Measurements from ENCODE around the gene PCDHA6.
"Not testable (repeated sequence)": the region's sequence is repeated elsewhere in the genome, so short reads cannot be mapped to it uniquely, and the experiment has no call there.

The PCDHA6 gene

GRCh38 chr5:140808889-140809291 is 18.9 kb upstream of the PCDHA6 start:
- no peak for DNase-seq (ENCODE audit: low read depth in 3 of 3, low spot score in 1 of 3)

GRCh38 chr5:140821375-140822280 is 6.1 kb upstream of the PCDHA6 start, which contains the start of gene PCDHA5:
Gene PCDHA5, plus strand, starts transcription at chr5:140821613.
- no peak for DNase-seq (ENCODE audit: low read depth in 3 of 3, low spot score in 1 of 3)

GRCh38 chr5:140822281-140822629 is 5.5 kb upstream of the PCDHA6 start:
- DNase-seq (ENCODE audit: low read depth in 3 of 3, low spot score in 1 of 3), result no peak

GRCh38 chr5:140822969-140823368 is 4.8 kb upstream of the PCDHA6 start:
- not testable (repeated sequence) for DNase-seq (ENCODE audit: low read depth in 3 of 3, low spot score in 1 of 3)

- DNase-seq (ENCODE audit: low read depth in 3 of 3, low spot score in 1 of 3), result no peak
Observed at GRCh38 chr5:140823475-140823874, 4.3 kb upstream of the PCDHA6 start.

- DNase-seq (ENCODE audit: low read depth in 3 of 3, low spot score in 1 of 3), result no peak
Observed at GRCh38 chr5:140828362-140828737, 590 bp downstream of the PCDHA6 start.

GRCh38 chr5:140829511-140830501 is 2.0 kb downstream of the PCDHA6 start:
- not testable (repeated sequence) for DNase-seq (ENCODE audit: low read depth in 3 of 3, low spot score in 1 of 3)

- no peak for DNase-seq (ENCODE audit: low read depth in 3 of 3, low spot score in 1 of 3)
Observed at GRCh38 chr5:140833993-140834392, 6.2 kb downstream of the PCDHA6 start, which contains the start of gene PCDHA7. Gene PCDHA7, plus strand, starts transcription at chr5:140834269. Its CDS starts 115 bp downstream, at chr5:140834384.

- DNase-seq (ENCODE audit: low read depth in 3 of 3, low spot score in 1 of 3), result not testable (repeated sequence)
Observed at GRCh38 chr5:140834439-140835008, 6.8 kb downstream of the PCDHA6 start.

- DNase-seq (ENCODE audit: low read depth in 3 of 3, low spot score in 1 of 3), result no peak
Observed at GRCh38 chr5:140835622-140836510, 8.1 kb downstream of the PCDHA6 start.

- no peak for DNase-seq (ENCODE audit: low read depth in 3 of 3, low spot score in 1 of 3)
Observed at GRCh38 chr5:140840978-140841962, 13.5 kb downstream of the PCDHA6 start, which contains the start of gene PCDHA8. Gene PCDHA8, plus strand, starts transcription at chr5:140841187. Its CDS starts 135 bp downstream, at chr5:140841322.

GRCh38 chr5:140842798-140843733 is 15.3 kb downstream of the PCDHA6 start:
- DNase-seq (ENCODE audit: low read depth in 3 of 3, low spot score in 1 of 3), result no peak

- not testable (repeated sequence) for DNase-seq (ENCODE audit: low read depth in 3 of 3, low spot score in 1 of 3)
Observed at GRCh38 chr5:140848139-140849102, 20.7 kb downstream of the PCDHA6 start, which contains the start of gene PCDHA9. Gene PCDHA9, plus strand, starts transcription at chr5:140848382. Its CDS starts 114 bp downstream, at chr5:140848496.

- not testable (repeated sequence) for DNase-seq (ENCODE audit: low read depth in 3 of 3, low spot score in 1 of 3)
Observed at GRCh38 chr5:140849831-140850634, 22.3 kb downstream of the PCDHA6 start.

- no peak for DNase-seq (ENCODE audit: low read depth in 3 of 3, low spot score in 1 of 3)
Observed at GRCh38 chr5:140855772-140856674, 28.3 kb downstream of the PCDHA6 start, which contains the start of gene PCDHA10. Gene PCDHA10, plus strand, starts transcription at chr5:140855897. Its CDS starts 152 bp downstream, at chr5:140856049.
